Ectodermal cell (in vitro differentiated cells): ENCODE measurements around the gene RGPD3.

ENCODE experiments used
- H3K27ac ChIP-seq: 2 replicates; pipeline ENCODE4 v1.7.0; 2013; ENCODE audit warnings: mild to moderate bottlenecking, low read depth, low read length; ENCODE audit not compliant: insufficient read depth, poor library complexity, severe bottlenecking
- H3K27me3 ChIP-seq: 2 replicates; pipeline ENCODE4 v1.7.0; 2013; ENCODE audit warnings: mild to moderate bottlenecking, low read length; ENCODE audit not compliant: insufficient read depth, control insufficient read depth, poor library complexity, severe bottlenecking
- H3K36me3 ChIP-seq: one replicate; pipeline ENCODE4 v1.7.0; 2013; ENCODE audit warnings: low read length; ENCODE audit not compliant: control insufficient read depth, insufficient read depth
- H3K4me1 ChIP-seq: one replicate; pipeline ENCODE4 v1.7.0; 2013; ENCODE audit warnings: low read length; ENCODE audit not compliant: control insufficient read depth, insufficient read depth
- H3K4me3 ChIP-seq: 2 replicates; pipeline ENCODE4 v1.7.0; 2013; ENCODE audit warnings: low read depth, low read length, control low read depth; ENCODE audit not compliant: insufficient read depth
- H3K9me3 ChIP-seq: 2 replicates; pipeline ENCODE4 v1.7.0; 2013; ENCODE audit warnings: mild to moderate bottlenecking, low read length, moderate library complexity; ENCODE audit not compliant: control insufficient read depth
- WGBS, 2 experiments: methylation state at CpG; one replicate each; pipeline ENCODE4 v1.1.7; 2013; ENCODE audit warnings: missing lambda C conversion rate in 2 of 2; 5-methylcytosine and 5-hydroxymethylcytosine counted together

RGPD3 gene

GRCh38 chr2:106350980-106351379 lies 117.2 kb downstream of the RGPD3 start:
- no peaks in the 10 kb centered on the region for H3K36me3 ChIP-seq

GRCh38 chr2:106344302-106344701 lies 123.9 kb downstream of the RGPD3 start:
- 94 to 96% methylated on average over 12 of the region's 12 CpGs for WGBS, 2 experiments
- Histone ChIP-seq H3K27ac (no peak overlapping the region), H3K4me3 (no peak overlapping the region), H3K4me1 (no peaks in the 10 kb centered on the region), H3K36me3 (no peaks in the 10 kb centered on the region), H3K9me3 (no peaks in the 10 kb centered on the region), H3K27me3 (no peaks in the 10 kb centered on the region)

More at GRCh38 chr2:106350980-106351379, 117.2 kb downstream of the RGPD3 start:
- whole genome bisulfite sequencing, 2 experiments: 75 to 80% methylated on average over 1 to 2 of the region's 2 CpGs
- Histone ChIP-seq H3K27me3 (no peaks in the 10 kb centered on the region), H3K4me1 (no peaks in the 10 kb centered on the region), H3K27ac (no peak overlapping the region), H3K9me3 (no peaks in the 10 kb centered on the region), H3K4me3 (no peak overlapping the region)

- Histone ChIP-seq H3K9me3 (no peaks in the 10 kb centered on the region), H3K27ac (no peak overlapping the region), H3K4me3 (no peak overlapping the region), H3K27me3 (no peaks in the 10 kb centered on the region), H3K4me1 (no peaks in the 10 kb centered on the region), H3K36me3 (no peaks in the 10 kb centered on the region)
- 95 to 96% methylated on average over 16 of the region's 16 CpGs for WGBS, 2 experiments
Measured at GRCh38 chr2:106343274-106343673, 124.9 kb downstream of the RGPD3 start.

GRCh38 chr2:106342831-106343251 lies 125.4 kb downstream of the RGPD3 start:
- H3K4me1 ChIP-seq: no peaks in the 10 kb centered on the region
- H3K9me3 ChIP-seq: no peaks in the 10 kb centered on the region
- no peaks in the 10 kb centered on the region for H3K27me3 ChIP-seq
- WGBS, 2 experiments: 95 to 96% methylated on average over 25 of the region's 25 CpGs
- no peak overlapping the region for H3K4me3 ChIP-seq
- H3K27ac ChIP-seq: no peak overlapping the region
- no peaks in the 10 kb centered on the region for H3K36me3 ChIP-seq

GRCh38 chr2:106341666-106342065 lies 126.5 kb downstream of the RGPD3 start:
- no peaks in the 10 kb centered on the region for H3K27me3 ChIP-seq
- H3K36me3 ChIP-seq: no peaks in the 10 kb centered on the region
- no peaks in the 10 kb centered on the region for H3K4me1 ChIP-seq
- WGBS, 2 experiments: 87 to 92% methylated on average over 5 of the region's 5 CpGs
- H3K4me3 ChIP-seq: no peak overlapping the region
- H3K9me3 ChIP-seq: no peaks in the 10 kb centered on the region
- no peak overlapping the region for H3K27ac ChIP-seq
